Skin epidermis (tissue), 12 donors: ENCODE results near the gene WDFY3.

Experiments used
- H3K27ac ChIP-seq, 21 experiments: fragments of 200-600 bp; sonication (generic) in 11 of 21; one replicate each; pipeline ENCODE4 v1.5.0; 2020; ENCODE audit warnings: mild to moderate bottlenecking in 3 of 21, inconsistent platforms in 2 of 21, moderate library complexity in 2 of 21
- H3K4me3 ChIP-seq, 7 experiments: fragments of 200-600 bp; sonication (generic) in 2 of 7; one replicate each; pipeline ENCODE4 v1.5.0; 2020; ENCODE audit warnings: inconsistent platforms in 2 of 7, mild to moderate bottlenecking in 2 of 7, moderate library complexity in 1 of 7

Gene WDFY3

DNA sequence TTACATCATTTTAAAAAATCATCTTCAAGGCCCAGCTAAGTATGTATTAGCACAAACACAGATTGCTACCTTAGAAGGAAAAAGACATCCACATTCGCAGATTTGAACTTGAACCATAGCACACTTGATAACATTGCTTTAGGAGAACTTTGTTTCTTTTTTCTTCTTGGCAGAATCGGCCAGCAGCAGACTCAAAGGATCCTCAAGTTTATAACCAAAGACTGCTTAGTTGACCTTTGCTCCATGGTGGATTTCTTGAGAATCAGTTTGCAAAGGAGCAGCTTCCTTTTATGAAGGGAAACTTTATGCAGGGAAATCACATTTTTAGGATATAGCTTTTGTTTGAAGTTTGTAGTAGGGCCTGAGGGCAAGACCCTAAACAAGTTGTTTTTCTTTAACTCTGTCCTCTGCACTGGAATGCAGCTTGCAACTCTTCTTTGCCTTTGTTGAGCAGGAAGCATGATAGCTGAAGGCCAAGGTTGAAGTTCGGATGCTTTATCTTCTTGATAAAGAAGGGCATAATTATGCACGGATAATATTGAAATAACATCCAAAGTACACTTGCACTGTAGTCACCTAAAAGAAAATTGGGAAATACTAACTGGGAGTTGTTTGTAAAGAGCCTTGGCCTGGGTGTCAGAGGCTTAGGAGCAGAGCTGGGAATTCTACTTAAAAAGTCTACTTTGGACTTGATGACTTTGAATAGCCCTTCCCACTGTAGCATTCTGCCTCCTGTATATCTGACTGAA lies 305.1 kb downstream of the WDFY3 start:
- no peak overlapping the region for H3K4me3 ChIP-seq
- no peak overlapping the region for H3K27ac ChIP-seq

DNA sequence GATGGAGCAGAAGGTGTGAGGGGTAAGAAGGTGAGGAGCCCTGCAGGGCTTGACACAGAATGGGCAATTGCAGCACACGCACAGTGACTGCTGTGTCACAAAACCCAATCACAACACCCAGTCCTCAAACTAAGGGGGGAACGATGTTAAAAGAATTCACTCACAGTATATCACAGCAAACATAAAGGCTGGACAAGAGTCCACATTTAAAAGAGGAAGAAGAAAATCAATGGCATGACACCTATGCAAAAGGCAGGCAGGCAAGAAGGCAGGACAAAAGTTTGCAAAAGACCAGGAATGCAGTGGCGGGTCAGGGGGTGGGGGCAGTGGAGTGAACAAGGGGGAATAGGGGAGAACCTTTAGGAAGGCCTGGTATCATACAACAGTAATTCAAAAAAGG lies 305.9 kb downstream of the WDFY3 start:
- no peak overlapping the region for H3K4me3 ChIP-seq
- no peak overlapping the region for H3K27ac ChIP-seq

DNA sequence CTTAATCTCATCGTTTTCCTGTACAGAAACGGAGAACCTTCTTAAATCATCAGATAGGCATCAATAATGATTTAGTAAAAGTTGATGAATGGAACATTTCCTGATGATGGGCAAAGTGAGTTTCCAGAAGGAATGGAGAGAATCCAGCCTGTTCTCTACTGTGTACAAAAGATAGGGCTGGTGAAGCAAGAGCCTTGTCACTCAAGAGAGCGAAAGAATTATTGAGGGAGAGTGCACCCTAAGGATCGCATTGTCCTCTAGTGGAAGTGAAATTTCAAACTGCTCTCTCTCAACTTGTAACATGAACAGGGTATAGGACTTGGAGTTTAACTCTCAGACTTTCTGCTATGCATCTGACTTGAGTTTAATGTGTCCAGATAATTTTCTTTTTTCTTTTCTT lies 314.0 kb downstream of the WDFY3 start:
- no peak overlapping the region for H3K27ac ChIP-seq
- no peak overlapping the region for H3K4me3 ChIP-seq

DNA sequence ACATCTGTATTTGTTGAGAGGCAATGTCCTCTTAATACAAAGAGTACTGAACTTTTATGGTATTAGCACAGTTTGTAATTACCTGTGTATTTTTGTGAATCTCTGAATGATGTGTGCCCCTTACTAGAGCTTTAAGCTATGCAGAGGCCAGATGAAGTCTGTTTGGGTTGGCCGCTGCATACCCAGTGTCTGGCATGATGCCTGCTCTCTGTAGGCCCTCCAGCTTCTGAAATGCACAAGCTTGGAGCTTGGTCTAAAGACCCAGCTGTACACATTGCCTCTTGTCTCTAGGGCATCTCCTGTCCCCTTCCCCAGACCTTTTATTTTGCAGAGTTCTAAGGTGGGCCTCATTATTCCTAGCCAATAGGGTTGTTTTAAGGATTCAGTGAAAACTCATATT lies 315.0 kb downstream of the WDFY3 start:
- no peak overlapping the region for H3K4me3 ChIP-seq
- no peak overlapping the region for H3K27ac ChIP-seq

DNA sequence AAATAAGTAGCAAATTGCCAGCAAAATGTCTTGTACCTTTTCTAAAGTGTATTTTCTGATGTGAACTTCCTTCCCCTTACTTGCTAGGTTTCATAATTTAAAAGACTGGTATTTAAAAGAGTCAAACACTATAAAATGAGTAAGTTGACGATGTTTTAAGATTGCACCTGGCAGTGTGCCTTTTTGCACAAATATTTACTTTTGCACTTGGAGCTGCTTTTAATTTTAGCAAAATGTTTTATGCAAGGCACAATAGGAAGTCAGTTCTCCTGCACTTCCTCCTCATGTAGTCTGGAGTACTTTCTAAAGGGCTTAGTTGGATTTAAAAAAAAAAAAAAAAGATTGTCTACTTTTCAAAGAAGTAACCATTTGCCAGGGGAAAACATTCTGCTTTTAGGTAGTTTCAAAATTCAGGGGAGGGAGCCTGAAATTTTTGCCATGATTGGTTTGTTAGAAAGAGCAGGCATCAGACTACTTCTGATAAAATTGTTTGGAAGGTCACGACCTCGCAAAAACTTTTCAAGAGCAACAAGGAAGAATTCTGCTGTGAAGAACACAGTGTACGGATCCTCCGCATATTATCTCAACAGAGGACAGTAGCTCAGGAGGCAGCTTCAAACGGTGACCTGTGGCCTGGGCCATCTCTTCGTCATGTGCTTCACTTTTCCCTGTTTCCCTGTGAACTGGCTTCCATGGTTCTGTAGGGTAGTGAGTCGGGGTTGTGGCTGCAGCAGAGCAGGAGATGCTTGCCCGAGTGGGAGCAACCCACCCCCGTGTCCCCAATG lies 317.4 kb downstream of the WDFY3 start:
- Histone ChIP-seq H3K4me3 (no peak overlapping the region), H3K27ac (no peak overlapping the region)

DNA sequence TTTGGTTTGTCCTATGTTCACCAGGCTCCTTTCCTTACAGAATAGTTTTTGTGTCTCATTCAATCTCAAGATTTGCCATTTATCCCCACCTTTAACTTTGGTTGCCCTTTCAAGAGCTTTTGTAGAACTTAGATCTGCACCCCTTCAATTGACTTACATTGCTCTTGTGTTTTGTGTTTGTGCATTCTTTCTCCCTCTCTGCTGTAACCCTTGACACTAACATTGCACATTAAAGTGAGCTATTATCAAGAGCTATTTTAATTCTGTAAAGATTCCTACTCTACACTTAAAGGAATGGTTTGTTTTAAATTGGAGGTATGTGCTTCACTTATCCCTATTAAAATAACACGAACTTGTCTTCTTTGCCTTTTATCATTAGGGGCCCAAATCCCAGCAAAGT lies 318.3 kb downstream of the WDFY3 start:
- no peak overlapping the region for H3K4me3 ChIP-seq
- H3K27ac ChIP-seq: no peak overlapping the region

DNA sequence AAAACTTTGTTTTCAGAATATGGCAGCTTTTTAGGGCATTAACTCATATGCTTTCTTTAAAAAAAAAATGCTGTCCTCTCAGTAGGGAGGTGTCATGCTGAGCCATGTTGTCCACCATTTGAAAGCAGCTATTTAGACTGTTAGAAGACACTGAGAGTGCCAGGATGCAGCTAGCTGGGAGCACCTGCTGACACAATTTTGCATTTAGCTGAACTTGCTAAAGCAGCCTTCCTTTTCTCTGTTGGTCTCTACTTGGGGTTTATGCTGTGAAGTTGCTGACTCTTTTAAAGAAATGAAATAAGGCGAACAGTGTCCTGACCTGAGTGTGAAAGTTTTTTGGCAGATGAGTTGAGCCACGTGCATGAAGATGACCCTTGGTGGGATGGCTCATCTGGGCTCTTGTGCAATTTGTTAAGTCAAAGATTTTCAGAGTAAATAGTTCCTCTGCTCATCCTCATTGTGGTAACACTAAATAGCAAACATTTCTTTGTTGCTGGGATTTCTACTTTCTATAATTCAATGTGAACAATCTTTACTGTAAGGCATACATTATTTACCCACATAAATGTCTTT lies 319.1 kb downstream of the WDFY3 start:
- Histone ChIP-seq H3K4me3 (no peak overlapping the region), H3K27ac (no peak overlapping the region)

DNA sequence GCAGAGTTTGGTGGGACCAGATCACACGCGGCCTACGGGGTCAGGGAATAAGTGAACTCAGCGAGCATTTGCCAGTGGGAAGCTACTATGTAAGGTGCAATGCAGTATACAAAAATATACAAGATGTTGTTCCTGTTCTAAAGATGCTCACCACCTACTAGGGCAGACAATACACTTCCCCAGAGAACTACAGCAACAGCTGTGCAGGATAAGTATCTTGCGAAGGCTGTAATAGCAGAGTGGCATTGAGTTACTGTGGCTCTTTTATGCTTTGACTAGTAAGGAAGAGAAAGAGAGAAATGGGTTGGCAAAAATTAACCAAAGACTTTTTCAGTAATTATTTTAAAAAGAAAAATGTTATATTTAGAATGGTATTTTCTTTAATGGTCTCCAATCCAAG lies 322.4 kb downstream of the WDFY3 start:
- no peak overlapping the region for H3K4me3 ChIP-seq
- no peak overlapping the region for H3K27ac ChIP-seq

DNA sequence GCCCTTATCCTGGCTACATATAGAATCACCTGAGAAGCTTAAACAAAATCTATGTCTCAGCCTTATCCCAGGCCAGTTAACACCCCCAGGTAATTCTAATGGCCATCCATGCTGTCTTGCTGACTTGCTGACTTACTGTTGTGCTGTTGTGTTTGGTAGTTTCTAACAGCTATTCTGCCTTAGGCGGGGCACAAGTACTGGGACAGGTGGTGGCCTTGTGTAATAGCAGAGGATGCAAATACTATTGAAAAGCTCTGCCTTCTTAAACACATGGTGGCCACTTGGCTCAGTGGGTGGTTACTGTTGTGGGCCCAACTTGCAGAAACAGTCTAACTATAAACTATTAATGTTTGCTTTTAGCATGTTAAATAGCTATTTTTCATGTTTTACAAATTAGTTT lies 327.3 kb downstream of the WDFY3 start:
- Histone ChIP-seq H3K27ac (no peak overlapping the region), H3K4me3 (no peak overlapping the region)

DNA sequence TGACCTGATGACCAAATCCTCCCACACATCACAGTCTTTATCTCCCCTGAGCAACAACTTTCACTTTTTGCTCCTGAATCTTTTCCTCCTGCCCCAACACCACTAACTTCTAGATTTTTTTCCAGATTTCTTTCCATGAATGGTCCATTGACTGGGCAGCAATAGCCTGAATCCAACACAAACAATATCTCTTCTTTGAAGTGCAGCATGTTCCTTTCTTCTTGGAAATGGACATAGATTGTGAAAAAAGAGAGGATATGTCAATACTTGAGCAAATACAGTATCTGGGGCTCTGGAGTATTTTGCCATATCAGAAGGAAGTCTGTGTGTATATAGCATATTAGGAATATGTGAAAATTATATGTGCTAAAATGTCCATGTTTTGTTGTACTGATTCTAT lies 328.4 kb downstream of the WDFY3 start:
- Histone ChIP-seq H3K4me3 (no peak overlapping the region), H3K27ac (no peak overlapping the region)

DNA sequence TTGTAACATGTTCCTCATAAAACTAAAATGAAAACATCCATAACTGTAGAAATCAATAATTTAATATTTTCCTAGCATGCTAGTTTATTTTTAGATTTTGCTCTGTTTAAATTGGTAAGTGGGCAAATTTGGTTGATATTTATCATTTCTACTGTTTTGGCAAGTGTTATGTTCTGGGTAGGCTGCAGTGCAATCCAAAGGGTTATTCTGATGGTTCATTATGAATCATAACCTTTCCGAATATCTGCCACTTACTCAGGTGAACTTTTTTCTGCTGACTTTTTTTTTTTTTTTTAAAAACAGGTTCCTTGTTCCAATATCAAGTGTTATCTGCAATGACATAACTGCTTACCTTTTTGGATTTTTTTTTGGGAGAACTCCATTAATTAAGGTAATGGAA lies 331.5 kb downstream of the WDFY3 start:
- Histone ChIP-seq H3K27ac (no peak overlapping the region), H3K4me3 (no peak overlapping the region)

DNA sequence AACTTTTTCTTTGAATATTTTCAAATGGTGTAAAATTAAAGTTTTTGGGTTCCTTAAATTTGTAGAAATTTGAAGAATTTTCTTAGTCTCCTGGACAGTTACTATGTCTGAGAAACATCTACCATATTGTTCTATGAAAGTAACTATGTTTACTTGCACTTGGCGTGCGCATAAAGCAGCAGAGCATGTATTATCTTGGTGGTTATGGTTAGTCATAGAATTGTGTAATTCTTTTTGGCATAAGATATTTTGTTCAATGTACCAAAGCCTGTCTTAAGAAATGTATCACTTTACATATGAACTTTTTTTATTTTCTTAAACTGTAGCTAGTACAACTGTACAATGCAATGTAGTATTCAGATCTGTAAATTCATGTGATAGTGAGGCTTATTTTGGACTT lies 334.4 kb downstream of the WDFY3 start:
- Histone ChIP-seq H3K27ac (peak overlapping the region in 3 of 21 experiments; percentile 13 to 51 (median 43)), H3K4me3 (no peak overlapping the region)

DNA sequence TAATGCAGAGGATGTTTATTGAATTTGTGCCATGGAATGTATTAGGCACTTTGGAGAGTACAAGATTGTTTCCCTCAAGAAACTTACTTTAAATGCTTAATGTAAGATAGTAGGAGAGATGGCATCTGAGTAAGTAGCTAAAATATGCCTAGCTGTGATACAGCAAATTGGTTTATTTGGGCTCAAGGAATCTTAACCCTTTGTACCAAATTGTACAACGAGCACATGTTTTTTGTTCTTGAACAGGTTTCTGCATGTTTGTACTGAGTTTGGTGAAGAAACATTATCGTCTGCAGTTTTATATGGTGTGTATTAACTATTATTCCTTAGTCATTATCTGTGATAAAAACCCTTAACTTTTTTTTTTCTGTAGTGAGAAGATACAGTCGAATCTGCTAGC lies 334.9 kb downstream of the WDFY3 start:
- no peak overlapping the region for H3K4me3 ChIP-seq
- peak overlapping the region in 3 of 21 experiments; percentile 13 to 51 (median 43) for H3K27ac ChIP-seq

DNA sequence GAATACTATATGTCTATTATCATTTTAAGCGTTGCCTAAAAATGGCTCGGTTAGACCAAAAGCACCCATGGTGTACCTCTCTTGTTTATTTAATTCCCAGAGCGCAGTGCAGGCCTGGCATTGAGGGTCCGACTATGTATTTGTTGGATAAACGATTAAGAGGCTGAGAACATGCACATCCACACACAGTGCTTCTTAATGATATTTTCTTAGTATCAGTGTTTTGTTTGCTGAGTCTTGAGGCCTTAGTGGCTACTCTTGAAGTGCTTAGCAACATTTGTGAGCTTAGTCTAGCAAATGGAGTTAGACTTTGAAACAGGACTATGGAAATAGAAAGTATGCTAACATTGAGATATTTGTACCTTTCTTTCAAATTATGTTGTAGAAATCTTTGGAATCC lies 339.8 kb downstream of the WDFY3 start:
- Histone ChIP-seq H3K27ac (no peak overlapping the region), H3K4me3 (no peak overlapping the region)

DNA sequence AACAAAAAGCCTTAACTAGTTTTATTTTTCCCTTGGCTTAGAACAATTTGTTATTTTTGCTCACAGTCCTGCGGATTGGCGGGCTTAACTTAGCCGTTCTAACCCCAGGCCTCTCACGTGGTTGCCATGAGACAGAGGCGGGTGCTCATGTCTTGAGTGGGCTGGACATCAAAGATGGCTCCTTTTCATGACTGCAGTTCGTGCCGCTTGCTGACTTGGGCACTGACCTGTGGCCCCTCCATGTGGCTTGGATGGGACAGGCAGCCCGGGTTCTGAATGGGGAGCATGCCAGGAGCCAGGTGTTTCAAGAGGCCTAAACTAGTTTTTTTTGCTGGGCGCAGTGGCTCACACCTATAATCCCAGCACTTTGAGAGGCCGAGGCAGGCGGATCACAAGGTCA lies 342.8 kb downstream of the WDFY3 start:
- Histone ChIP-seq H3K27ac (no peak overlapping the region), H3K4me3 (no peak overlapping the region)

DNA sequence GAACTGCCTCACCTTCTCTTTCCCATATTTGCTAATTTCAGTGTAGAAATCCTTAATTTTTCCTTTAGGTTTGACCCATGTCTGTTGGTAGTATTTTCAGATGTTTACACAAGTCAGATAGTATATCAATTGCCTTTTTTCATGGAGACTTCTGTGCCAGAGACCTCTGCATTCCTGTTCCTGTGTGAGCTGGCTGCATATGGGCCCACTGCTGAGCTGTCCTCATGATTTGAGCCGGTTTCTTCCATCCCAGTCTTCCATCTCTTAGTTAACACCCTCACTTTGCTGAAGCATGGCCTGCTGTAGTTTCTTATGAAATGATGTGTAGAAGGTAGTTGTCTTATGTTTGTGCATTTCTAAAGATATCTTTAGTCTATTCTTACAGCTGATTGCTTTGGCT lies 343.5 kb downstream of the WDFY3 start:
- Histone ChIP-seq H3K27ac (no peak overlapping the region), H3K4me3 (no peak overlapping the region)
